K562 (cell line): Measurements from ENCODE around the gene EPHB4. TPM values are rescaled to one million over a fixed set of nuclear protein-coding genes. Genes with fewer than 3 reads are reported as not detected.
A peak's percentile ranks its signal among the peaks of the same experiment; 100 is the strongest.

ENCODE experiments used
- ATF1 ChIP-seq, 2 experiments: fragments of 450-650 bp in 1 of 2; IDR thresholded peaks; 2 replicates each; pipeline ENCODE4 v1.6.1; 2016; ENCODE audit warnings: missing compliant biosample characterization in 1 of 2, missing genetic modification characterization in 1 of 2
- ATF3 ChIP-seq, 2 experiments: fragments of 450-650 bp in 1 of 2; sonication (generic) in 1 of 2; formaldehyde crosslinking in 1 of 2; IDR thresholded peaks in 1 of 2; conservative IDR thresholded peaks in 1 of 2; 2 replicates each; pipeline versions ENCODE4 v1.6.1 to v1.8.1; 2016 to 2023; ENCODE audit warnings: mild to moderate bottlenecking in 2 of 2, moderate library complexity in 2 of 2, inconsistent platforms in 1 of 2, missing genetic modification reagents in 1 of 2
- BCL6 ChIP-seq: fragments of 250-450 bp; sonication (Bioruptor Pico); IDR thresholded peaks from 2 replicates; pipeline ENCODE4 v1.4.0; 2020
- CBX3 ChIP-seq, 2 experiments: IDR thresholded peaks; 1 replicate in 1 of 2; 2 replicates in 1 of 2; pipeline ENCODE4 v1.6.1; 2012; ENCODE audit warnings: inconsistent platforms in 2 of 2, low read length in 2 of 2, borderline replicate concordance in 1 of 2, control low read depth in 1 of 2
- CSDE1 ChIP-seq, 2 experiments: fragments of 450-650 bp; IDR thresholded peaks; 2 replicates each; pipeline ENCODE4 v1.6.1; 2016; ENCODE audit warnings: mild to moderate bottlenecking in 1 of 2
- GTF2E2 ChIP-seq: fragments of 200-800 bp; sonication (Bioruptor generic); IDR thresholded peaks from 2 replicates; pipeline ENCODE4 v1.6.1; 2016; ENCODE audit warnings: missing genetic modification characterization, missing compliant biosample characterization
- HDAC1 ChIP-seq, 2 experiments: fragments of 450-650 bp; IDR thresholded peaks; 2 replicates each; pipeline ENCODE4 v1.6.1; 2016 to 2017; ENCODE audit warnings: inconsistent platforms in 1 of 2, mild to moderate bottlenecking in 1 of 2, moderate library complexity in 1 of 2
- HMG20A ChIP-seq: fragments of 450-650 bp; formaldehyde crosslinking; conservative IDR thresholded peaks from 2 replicates; pipeline ENCODE4 v1.4.0; 2020; ENCODE audit warnings: mild to moderate bottlenecking, mixed read lengths
- KDM1A ChIP-seq, 2 experiments: fragments of 450-650 bp; IDR thresholded peaks; 2 replicates each; pipeline ENCODE4 v1.6.1; 2016; ENCODE audit warnings: mild to moderate bottlenecking in 2 of 2
- MITF ChIP-seq: IDR thresholded peaks from 2 replicates; pipeline ENCODE4 v1.6.1; 2014; ENCODE audit warnings: antibody characterized with exemption
- MTA2 ChIP-seq: fragments of 450-650 bp; IDR thresholded peaks from 2 replicates; pipeline ENCODE4 v1.6.1; 2016; ENCODE audit warnings: low read depth
- NFE2L1 ChIP-seq: fragments of 450-650 bp; IDR thresholded peaks from 2 replicates; pipeline ENCODE4 v1.6.1; 2016; ENCODE audit warnings: missing genetic modification characterization, low read depth, mild to moderate bottlenecking, missing compliant biosample characterization, moderate library complexity, borderline replicate concordance
- OTX1 ChIP-seq: fragments of 450-650 bp; formaldehyde crosslinking; IDR thresholded peaks from 2 replicates; pipeline ENCODE4 v1.4.0; 2022; ENCODE audit warnings: mild to moderate bottlenecking
- SIN3A ChIP-seq, 2 experiments: fragments of 150-350 bp in 1 of 2; IDR thresholded peaks; 2 replicates each; pipeline ENCODE4 v1.6.1; 2011 to 2016; ENCODE audit warnings: borderline replicate concordance in 2 of 2, low read depth in 2 of 2, low read length in 2 of 2, mild to moderate bottlenecking in 2 of 2, moderate library complexity in 2 of 2; ENCODE audit not compliant: control insufficient read depth in 1 of 2
- SIX5 ChIP-seq, 2 experiments: IDR thresholded peaks; 2 replicates each; pipeline ENCODE4 v1.6.1; 2011; ENCODE audit warnings: low read length in 2 of 2, borderline replicate concordance in 1 of 2, low read depth in 1 of 2, mild to moderate bottlenecking in 1 of 2, moderate library complexity in 1 of 2; ENCODE audit not compliant: insufficient read depth in 1 of 2
- SMAD1 ChIP-seq: fragments of 150-350 bp; IDR thresholded peaks from 2 replicates; pipeline ENCODE4 v1.6.1; 2014; ENCODE audit warnings: low read length, low read depth; ENCODE audit not compliant: partially characterized antibody
- SRSF9 ChIP-seq: fragments of 200-400 bp; formaldehyde crosslinking; IDR thresholded peaks from 2 replicates; pipeline ENCODE4 v1.6.1; 2017; ENCODE audit warnings: low read depth, low read length, borderline replicate concordance
- TAL1 ChIP-seq: fragments of 450-650 bp; IDR thresholded peaks from 2 replicates; pipeline ENCODE4 v1.6.1; 2016; ENCODE audit warnings: mild to moderate bottlenecking
- THRAP3 ChIP-seq: fragments of 450-650 bp; IDR thresholded peaks from 2 replicates; pipeline ENCODE4 v1.6.1; 2016; ENCODE audit warnings: mild to moderate bottlenecking, inconsistent platforms, borderline replicate concordance
- ZBTB12 ChIP-seq: fragments of 250-450 bp; sonication (Bioruptor Pico); IDR thresholded peaks from 2 replicates; pipeline ENCODE4 v1.4.0; 2020
- ZBTB17 ChIP-seq: fragments of 450-650 bp; formaldehyde crosslinking; IDR thresholded peaks from 2 replicates; pipeline ENCODE4 v1.4.0; 2020; ENCODE audit warnings: mild to moderate bottlenecking
- ZNF232 ChIP-seq: sonication (generic); formaldehyde crosslinking; IDR thresholded peaks from 2 replicates; pipeline ENCODE4 v1.8.0; 2022; ENCODE audit warnings: mild to moderate bottlenecking, missing genetic modification reagents
- ZNF512 ChIP-seq: IDR thresholded peaks from 2 replicates; pipeline ENCODE4 v1.6.1; 2016; ENCODE audit warnings: missing genetic modification characterization, missing compliant biosample characterization
- polyA plus RNA-seq, 8 experiments: library from polyadenylated mRNA; depleted of rRNA in 4 of 8; stranded (reverse) in 5 of 8; unstranded in 3 of 8; fragments of >200 nt; fragmentation: Nextera tagmentation in 2 of 8; fragmentation: Illumina TruSeq in 1 of 8; extraction: Ambion mirVana in 2 of 8; extraction: Trizol in 1 of 8; gene quantifications; 2 replicates each; pipeline versions ENCODE4 v1.2.1 to v1.2.3, GENCODE V29; 2011 to 2014; ENCODE audit warnings: inconsistent platforms in 1 of 8, missing spikeins in 1 of 8
- total RNA-seq, 7 experiments: library from RNA; depleted of rRNA in 6 of 7; stranded (reverse); fragments of >200 nt in 6 of 7; fragmentation: Illumina TruSeq in 2 of 7; extraction: Trizol in 2 of 7; gene quantifications; 2 replicates each; pipeline versions ENCODE4 v1.2.1 to v1.2.3, GENCODE V29; 2011 to 2021; ENCODE audit warnings: low replicate concordance in 1 of 7

The EPHB4 gene
- total and polyA plus RNA-seq, 9 of the 15 experiments (the other 6 are each of a cell fraction or from before 2014, with no cell fraction given), result 1.2 to 82.1 (median 37.9) TPM

- TF ChIP-seq CSDE1 (IDR thresholded peaks at IDR 0.05) (0 out of 4 replicates have a peak, but pooled peaks of 1 of the 2 experiments have one; percentile 74), KDM1A (IDR thresholded peaks at IDR 0.05) (peak; percentile 76; a peak in 3 of 4 replicates), ZNF232 (CRISPR knock-in tag) (no peak), ATF3 (IDR thresholded peaks at IDR 0.05) (no peak), ATF3 (CRISPR knock-in tag; conservative IDR thresholded peaks at IDR 0.05) (no peak), GTF2E2 (tag) (no peak; the same call in 1 of the 2 replicates), MITF (no peak), TAL1 (peak; percentile 57), OTX1 (CRISPR knock-in tag) (peak; percentile 20; the same call in 1 of the 2 replicates), BCL6 (CRISPR knock-in tag) (no peak), HMG20A (CRISPR knock-in tag) (no peak), MTA2 (peak; percentile 62), NFE2L1 (no peak), HDAC1 (IDR thresholded peaks at IDR 0.05) (peak in 1 of 2 experiments; percentile 76; a peak in 2 of 4 replicates), ZBTB17 (CRISPR knock-in tag) (no peak), ATF1 (CRISPR knock-in tag; IDR thresholded peaks at IDR 0.05) (0 out of 2 replicates have a peak, but pooled peaks have one; percentile 29), ATF1 (tag; IDR thresholded peaks at IDR 0.05) (peak; percentile 88), SIN3A (IDR thresholded peaks at IDR 0.05; ENCODE audit: borderline replicate concordance in 2 of 2, control insufficient read depth in 1 of 2, low read depth in 2 of 2, low read length in 2 of 2) (no peak), ZBTB12 (CRISPR knock-in tag) (0 out of 2 replicates have a peak, but pooled peaks have one; percentile 27), SRSF9 (no peak), SMAD1 (no peak), ZNF512 (tag) (no peak), CBX3 (IDR thresholded peaks at IDR 0.05; ENCODE audit: borderline replicate concordance in 1 of 2, low read length in 2 of 2) (no peak), SIX5 (IDR thresholded peaks at IDR 0.05; ENCODE audit: borderline replicate concordance in 1 of 2, insufficient read depth in 1 of 2, low read depth in 1 of 2, low read length in 2 of 2) (no peak), THRAP3 (0 out of 2 replicates have a peak, but pooled peaks have one; percentile 14)
Measured at GRCh38 chr7:100803398-100804161, 23.7 kb downstream of the EPHB4 start (continued).
